ENCODE data around the gene RAB11FIP3. TPM values are rescaled to one million over a fixed set of nuclear protein-coding genes. Genes with fewer than 3 reads are reported as not detected.

Gene RAB11FIP3
- polyA plus RNA-seq, 3 donors from 2014 or later = 0.04 to 3.7 (median 1.8) TPM

DNA sequence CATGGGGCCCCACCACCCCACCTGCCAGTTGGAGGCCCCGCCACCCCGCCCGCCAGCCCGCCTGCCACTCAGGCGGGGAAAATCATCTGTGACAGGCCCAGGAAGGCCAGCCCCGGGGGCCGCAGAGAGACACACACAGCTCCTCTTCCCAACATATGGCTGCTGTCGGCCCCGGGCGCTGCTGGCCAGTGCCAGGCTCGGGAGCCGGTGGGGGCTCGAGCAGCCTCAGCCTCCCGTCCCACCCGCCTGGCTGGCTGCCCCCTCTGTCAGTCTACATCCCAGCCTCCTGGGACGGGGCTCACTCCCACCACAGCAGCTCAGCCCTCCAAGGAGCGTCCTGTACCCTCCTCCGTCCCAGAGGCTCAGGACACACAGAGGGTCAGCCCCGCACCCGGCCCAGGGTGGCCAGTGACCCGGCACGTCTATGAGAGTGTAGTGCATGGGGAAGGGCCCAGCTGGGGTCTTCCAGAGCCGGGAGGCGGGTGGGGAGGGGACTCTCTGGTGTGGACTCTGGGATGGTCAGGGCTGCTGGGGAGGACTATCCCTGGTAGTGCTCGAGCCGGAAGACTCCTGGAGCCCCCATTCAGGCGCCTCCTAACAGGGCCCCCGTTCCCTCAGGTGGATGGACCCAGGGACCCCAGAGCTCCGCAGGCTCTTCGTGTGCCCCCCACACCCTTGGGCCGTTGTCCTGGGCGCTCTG lies 131.2 kb downstream of the RAB11FIP3 start:
- no peak for DNase-seq
- Mint-ChIP-seq H3K27me3 (ENCODE audit: low read depth in 3 of 3) (peaks cover 0 to 5% (median 0%) of the 10 kb centered on the region in 3 donors), H3K36me3 (no peaks in the 10 kb centered on the region), H3K9me3 (no peaks in the 10 kb centered on the region), H3K4me3 (no peak overlapping the region), H3K4me1 (no peaks in the 10 kb centered on the region), H3K27ac (no peak overlapping the region)

- Mint-ChIP-seq H3K27me3 (ENCODE audit: low read depth in 3 of 3) (peaks cover 0 to 7% (median 3%) of the 10 kb centered on the region in 3 donors), H3K27ac (no peak overlapping the region), H3K4me1 (peaks cover 0 to 6% of the 10 kb centered on the region in 2 donors), H3K9me3 (no peaks in the 10 kb centered on the region), H3K4me3 (no peak overlapping the region), H3K36me3 (no peaks in the 10 kb centered on the region)
- no peak for DNase-seq
These were observed 132.2 kb downstream of the RAB11FIP3 start for GRCh38 chr16:557463-558297.

- H3K36me3 Mint-ChIP-seq = no peaks in the 10 kb centered on the region
- no peak overlapping the region for H3K4me3 Mint-ChIP-seq
- H3K9me3 Mint-ChIP-seq = no peaks in the 10 kb centered on the region
- H3K27ac Mint-ChIP-seq = no peak overlapping the region
- peaks cover 0 to 6% of the 10 kb centered on the region in 2 donors for H3K4me1 Mint-ChIP-seq
- no peak for DNase-seq
- H3K27me3 Mint-ChIP-seq (ENCODE audit: low read depth in 3 of 3) = peaks cover 0 to 7% (median 3%) of the 10 kb centered on the region in 3 donors
These were observed 133.0 kb downstream of the RAB11FIP3 start for GRCh38 chr16:558298-559020.

GRCh38 chr16:559021-559380 lies 133.6 kb downstream of the RAB11FIP3 start:
- peaks cover 0 to 6% of the 10 kb centered on the region in 2 donors for H3K4me1 Mint-ChIP-seq
- no peak overlapping the region for H3K4me3 Mint-ChIP-seq
- H3K27me3 Mint-ChIP-seq (ENCODE audit: low read depth in 3 of 3) = peaks cover 0 to 7% (median 3%) of the 10 kb centered on the region in 3 donors
- no peak overlapping the region for H3K27ac Mint-ChIP-seq
- H3K36me3 Mint-ChIP-seq = no peaks in the 10 kb centered on the region
- H3K9me3 Mint-ChIP-seq = no peaks in the 10 kb centered on the region
- DNase-seq = no peak

DNA sequence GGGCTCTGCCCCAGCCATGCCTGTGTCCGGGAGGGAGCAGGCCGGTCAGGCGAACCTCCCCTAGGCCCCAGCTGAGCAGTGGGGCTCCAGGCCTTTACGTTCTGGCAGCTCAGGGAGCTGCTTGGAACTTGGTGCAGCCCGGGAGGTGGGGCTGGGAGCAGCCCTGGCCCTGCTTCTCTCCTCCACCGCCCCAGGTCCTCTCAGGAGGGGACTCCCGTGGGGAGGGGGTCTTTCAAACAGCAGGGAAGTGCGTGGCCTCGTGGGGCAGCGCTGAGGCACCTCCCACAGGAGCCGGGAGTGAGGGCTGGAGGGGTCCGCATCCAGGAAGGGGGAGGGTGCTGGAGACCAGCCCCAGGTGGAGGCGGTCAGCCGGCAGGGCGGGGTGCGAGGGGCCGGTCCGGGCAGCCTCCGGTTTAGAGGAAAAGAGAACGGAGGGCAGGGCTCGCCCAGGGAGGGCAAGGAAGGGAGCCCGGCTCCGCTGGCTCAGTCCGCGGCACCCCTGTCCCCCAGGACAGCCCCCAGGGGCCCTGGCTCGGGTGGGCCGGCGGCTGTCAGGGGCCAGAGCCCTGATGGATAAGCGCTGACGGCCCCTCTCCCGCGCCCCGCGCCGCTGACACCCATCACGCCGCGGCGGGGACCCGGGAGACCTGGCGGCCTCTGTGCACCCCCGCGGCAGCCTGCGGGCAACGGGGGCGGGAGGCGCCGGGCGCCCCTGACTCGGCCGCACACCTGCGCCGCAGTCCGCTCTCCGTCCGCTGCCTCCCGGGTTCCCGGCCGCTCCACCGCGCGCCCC lies 134.2 kb downstream of the RAB11FIP3 start:
- Mint-ChIP-seq H3K27ac (no peak overlapping the region), H3K9me3 (no peaks in the 10 kb centered on the region), H3K36me3 (no peaks in the 10 kb centered on the region), H3K4me3 (no peak overlapping the region), H3K27me3 (ENCODE audit: low read depth in 3 of 3) (peaks cover 0 to 7% (median 3%) of the 10 kb centered on the region in 3 donors), H3K4me1 (peaks cover 0 to 6% of the 10 kb centered on the region in 2 donors)
- no peak for DNase-seq

DNA sequence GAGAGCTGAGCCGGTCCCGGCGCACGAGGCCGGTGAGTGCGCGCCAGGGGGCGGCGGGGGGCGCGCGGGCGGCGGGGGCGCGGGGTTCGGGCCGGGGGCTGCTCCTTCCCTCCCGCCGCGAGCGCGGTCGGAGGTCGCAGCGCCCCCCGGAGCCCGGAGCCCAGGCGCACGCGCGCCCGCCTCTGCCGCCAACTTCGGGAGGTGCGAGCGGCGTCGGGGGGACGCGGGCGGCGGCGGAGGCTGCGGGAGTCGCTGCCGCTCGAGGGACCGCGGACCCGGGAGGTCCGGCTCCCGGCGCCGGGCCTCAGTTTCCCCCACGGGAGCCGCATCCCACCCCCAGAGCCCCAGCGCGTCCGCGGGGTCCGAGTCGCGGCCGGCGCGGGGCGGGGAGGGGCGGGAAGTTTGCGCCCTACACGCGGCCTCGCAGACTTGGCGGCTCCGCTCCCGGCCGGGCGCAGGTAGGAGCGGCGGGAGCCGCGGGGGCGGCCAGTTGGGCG lies 134.8 kb downstream of the RAB11FIP3 start, which contains the start of gene PRR35:
Gene PRR35 (plus strand): TSS at position 191 of the 497 bp plus-strand sequence. CDS start 2,901 bp downstream, outside the sequence.
- Mint-ChIP-seq H3K36me3 (no peaks in the 10 kb centered on the region), H3K9me3 (no peaks in the 10 kb centered on the region), H3K4me1 (peaks cover 0 to 6% of the 10 kb centered on the region in 2 donors), H3K4me3 (no peak within 1 kb of the TSS), H3K27ac (no peak within 1 kb of the TSS), H3K27me3 (ENCODE audit: low read depth in 3 of 3) (peaks cover 0 to 7% (median 3%) of the 10 kb centered on the region in 3 donors)
- DNase-seq = no peak

- Mint-ChIP-seq H3K27ac (no peak overlapping the region), H3K4me3 (no peak overlapping the region), H3K9me3 (no peaks in the 10 kb centered on the region), H3K4me1 (peaks cover 0 to 6% of the 10 kb centered on the region in 2 donors), H3K27me3 (ENCODE audit: low read depth in 3 of 3) (peaks cover 0 to 7% (median 3%) of the 10 kb centered on the region in 3 donors), H3K36me3 (no peaks in the 10 kb centered on the region)
- no peak for DNase-seq
These were observed 135.4 kb downstream of the RAB11FIP3 start for GRCh38 chr16:560701-561412.

GRCh38 chr16:561413-561794 lies 136.0 kb downstream of the RAB11FIP3 start:
- H3K27me3 Mint-ChIP-seq (ENCODE audit: low read depth in 3 of 3) = peaks cover 0 to 7% (median 3%) of the 10 kb centered on the region in 3 donors
- H3K4me1 Mint-ChIP-seq = peaks cover under 1 to 6% of the 10 kb centered on the region in 2 donors
- no peaks in the 10 kb centered on the region for H3K36me3 Mint-ChIP-seq
- H3K9me3 Mint-ChIP-seq = no peaks in the 10 kb centered on the region
- H3K27ac Mint-ChIP-seq = no peak overlapping the region
- DNase-seq = no peak
- no peak overlapping the region for H3K4me3 Mint-ChIP-seq

GRCh38 chr16:561957-562938 lies 136.8 kb downstream of the RAB11FIP3 start:
- DNase-seq = no peak
- peak overlapping the region in 1 of 5 donors; percentile 38 for H3K4me3 Mint-ChIP-seq
- H3K27ac Mint-ChIP-seq = peak overlapping the region in 1 of 6 donors; percentile 43
- peaks cover 0 to 7% (median 3%) of the 10 kb centered on the region in 3 donors for H3K27me3 Mint-ChIP-seq (ENCODE audit: low read depth in 3 of 3)
- no peaks in the 10 kb centered on the region for H3K36me3 Mint-ChIP-seq
- H3K4me1 Mint-ChIP-seq = peaks cover 9 to 12% of the 10 kb centered on the region in 2 donors
- no peaks in the 10 kb centered on the region for H3K9me3 Mint-ChIP-seq

DNA sequence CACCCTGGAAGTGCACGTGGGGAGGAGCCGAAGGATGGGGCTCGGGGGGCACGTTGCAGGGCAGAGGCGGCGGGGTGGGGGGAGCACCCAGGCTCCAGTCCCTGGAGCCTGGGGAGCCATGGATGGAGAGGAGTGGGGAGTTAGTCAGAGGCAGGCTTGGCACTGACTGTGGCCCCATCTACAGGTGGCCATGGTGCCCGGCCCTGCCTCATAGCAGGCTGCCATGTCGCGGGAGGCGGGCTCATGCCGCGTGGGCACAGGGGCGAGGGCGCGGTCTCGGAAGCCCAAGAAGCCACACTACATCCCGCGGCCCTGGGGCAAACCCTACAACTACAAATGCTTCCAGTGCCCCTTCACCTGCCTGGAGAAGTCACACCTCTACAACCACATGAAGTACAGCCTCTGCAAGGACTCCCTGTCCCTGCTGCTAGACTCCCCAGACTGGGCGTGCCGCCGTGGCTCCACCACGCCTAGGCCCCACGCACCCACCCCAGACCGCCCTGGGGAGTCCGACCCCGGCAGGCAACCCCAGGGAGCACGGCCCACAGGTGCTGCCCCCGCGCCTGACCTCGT lies 137.7 kb downstream of the RAB11FIP3 start:
- H3K4me1 Mint-ChIP-seq = peaks cover 9 to 12% of the 10 kb centered on the region in 2 donors
- H3K4me3 Mint-ChIP-seq = no peak overlapping the region
- H3K36me3 Mint-ChIP-seq = no peaks in the 10 kb centered on the region
- no peak for DNase-seq
- H3K27me3 Mint-ChIP-seq (ENCODE audit: low read depth in 3 of 3) = peaks cover 0 to 7% (median 3%) of the 10 kb centered on the region in 3 donors
- no peaks in the 10 kb centered on the region for H3K9me3 Mint-ChIP-seq
- no peak overlapping the region for H3K27ac Mint-ChIP-seq

GRCh38 chr16:564690-565418 lies 139.4 kb downstream of the RAB11FIP3 start:
- Mint-ChIP-seq H3K4me1 (peaks cover 16 to 17% of the 10 kb centered on the region in 2 donors), H3K27ac (no peak overlapping the region), H3K9me3 (no peaks in the 10 kb centered on the region), H3K27me3 (ENCODE audit: low read depth in 3 of 3) (peaks cover 0 to 8% (median 5%) of the 10 kb centered on the region in 3 donors), H3K36me3 (no peaks in the 10 kb centered on the region), H3K4me3 (no peak overlapping the region)
- no peak for DNase-seq
